ENCODE data around the gene SARDH. TPM values are rescaled to one million over a fixed set of nuclear protein-coding genes. Genes with fewer than 3 reads are reported as not detected.

SARDH gene
- total RNA-seq, 1 experiment from 2014 or later: 5.3 TPM

DNA sequence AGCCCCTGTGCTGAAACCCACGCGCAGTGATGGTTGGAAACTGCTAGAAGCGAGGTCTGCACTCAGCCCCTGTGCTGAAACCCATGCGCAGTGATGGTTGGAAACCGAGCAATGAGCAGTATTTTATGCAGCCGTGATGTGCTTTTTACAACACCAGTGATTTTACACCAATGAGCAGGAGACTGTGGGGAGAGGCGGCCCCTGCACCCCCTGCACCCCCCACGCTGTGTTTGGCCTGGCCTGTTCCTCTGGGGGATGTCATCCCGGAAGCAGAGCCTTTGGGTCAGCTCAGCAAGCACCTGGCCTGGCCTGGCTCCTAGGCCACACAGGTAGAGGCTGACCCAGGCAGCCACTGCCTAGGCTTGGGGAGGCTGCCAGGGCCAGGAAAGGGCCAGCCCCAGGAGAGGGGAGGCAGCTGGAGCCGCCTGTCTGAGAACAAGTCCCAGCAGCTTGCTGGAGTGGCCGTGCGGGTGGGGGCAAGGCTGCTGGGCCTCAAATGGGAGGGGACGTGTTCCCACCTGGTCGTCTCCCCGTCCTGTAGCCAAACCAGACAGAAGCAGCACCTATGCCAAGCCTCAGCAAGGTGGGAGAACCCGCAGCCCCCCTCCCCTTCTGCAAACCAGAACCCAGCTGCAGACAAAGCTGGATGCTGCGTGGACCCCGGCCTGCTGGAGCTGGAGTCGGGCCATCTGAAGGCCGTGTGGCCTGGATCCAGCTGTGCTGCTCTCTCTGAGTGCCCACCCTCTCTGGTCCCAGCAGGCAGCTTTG lies 55.1 kb downstream of the SARDH start:
- H3K9me3 Mint-ChIP-seq: no peaks in the 10 kb centered on the region
- H3K27me3 Mint-ChIP-seq (ENCODE audit: low read depth): no peaks in the 10 kb centered on the region; the same call in 1 of the 2 replicates
- no peak overlapping the region for H2BK20ac ChIP-seq (ENCODE audit: low read depth, low read length, poor library complexity, severe bottlenecking)
- no peak overlapping the region for H3K4me2 ChIP-seq (ENCODE audit: insufficient read depth, insufficient read length, low read length)
- no peak overlapping the region for H3K4me3 Mint-ChIP-seq
- no peak overlapping the region for H3K23ac ChIP-seq (ENCODE audit: insufficient read length, low read depth, low read length)
- no peak overlapping the region for H4K91ac ChIP-seq (ENCODE audit: insufficient read length, low read depth, low read length)
- no peaks in the 10 kb centered on the region for H3K9me3 ChIP-seq (ENCODE audit: control insufficient read depth, low read depth, low read length)
- no CpG with 5 or more reads among the region's 20 CpGs for WGBS (ENCODE audit: extremely low coverage, insufficient read length, low lambda C conversion rate)
- H3K56ac ChIP-seq (ENCODE audit: insufficient read length, low read depth, low read length): no peak overlapping the region
- no peaks in the 10 kb centered on the region for H3K36me3 Mint-ChIP-seq (ENCODE audit: insufficient read depth in 1 of 3, low read depth in 3 of 3)
- H3K27me3 ChIP-seq (ENCODE audit: insufficient read depth, low read length): no peaks in the 10 kb centered on the region
- H3K79me2 ChIP-seq (ENCODE audit: insufficient read depth, low read length): no peaks in the 10 kb centered on the region
- no peak overlapping the region for H2AK5ac ChIP-seq (ENCODE audit: insufficient read length, low read length)
- H3K9ac ChIP-seq (ENCODE audit: extremely low read depth, insufficient read length, low read length): no peak overlapping the region
- no peak overlapping the region for H2AFZ ChIP-seq (ENCODE audit: low read length)
- no peak overlapping the region for H4K8ac ChIP-seq (replicated peaks; ENCODE audit: insufficient read length, low read depth, low read length)
- no peak overlapping the region for H4K5ac ChIP-seq (ENCODE audit: insufficient read length, low read depth, low read length)
- H3K27ac Mint-ChIP-seq: no peak overlapping the region
- H3K14ac ChIP-seq (ENCODE audit: insufficient read depth, low read length): 0 out of 2 replicates have a peak overlapping the region, but pooled peaks have one; percentile 50
- no peak overlapping the region for H3K4ac ChIP-seq (ENCODE audit: low read depth, low read length)
- H4K20me1 ChIP-seq (ENCODE audit: control insufficient read depth, insufficient read depth, insufficient read length): no peaks in the 10 kb centered on the region
- H3K4me1 ChIP-seq (ENCODE audit: insufficient read depth, low read length): no peaks in the 10 kb centered on the region
- H3K79me1 ChIP-seq (ENCODE audit: insufficient read depth, low read depth, low read length, poor library complexity, severe bottlenecking): no peaks in the 10 kb centered on the region
- no peak overlapping the region for H3T11ph ChIP-seq (ENCODE audit: low read length)
- H2BK5ac ChIP-seq (ENCODE audit: insufficient read length, low read length): no peak overlapping the region
- no peak overlapping the region for H2BK12ac ChIP-seq (ENCODE audit: insufficient read length, low read depth, low read length)
- no peak overlapping the region for H3K27ac ChIP-seq (ENCODE audit: insufficient read length, low read depth, low read length)
- no peak for DNase-seq
- TF ChIP-seq, protein P1, sequence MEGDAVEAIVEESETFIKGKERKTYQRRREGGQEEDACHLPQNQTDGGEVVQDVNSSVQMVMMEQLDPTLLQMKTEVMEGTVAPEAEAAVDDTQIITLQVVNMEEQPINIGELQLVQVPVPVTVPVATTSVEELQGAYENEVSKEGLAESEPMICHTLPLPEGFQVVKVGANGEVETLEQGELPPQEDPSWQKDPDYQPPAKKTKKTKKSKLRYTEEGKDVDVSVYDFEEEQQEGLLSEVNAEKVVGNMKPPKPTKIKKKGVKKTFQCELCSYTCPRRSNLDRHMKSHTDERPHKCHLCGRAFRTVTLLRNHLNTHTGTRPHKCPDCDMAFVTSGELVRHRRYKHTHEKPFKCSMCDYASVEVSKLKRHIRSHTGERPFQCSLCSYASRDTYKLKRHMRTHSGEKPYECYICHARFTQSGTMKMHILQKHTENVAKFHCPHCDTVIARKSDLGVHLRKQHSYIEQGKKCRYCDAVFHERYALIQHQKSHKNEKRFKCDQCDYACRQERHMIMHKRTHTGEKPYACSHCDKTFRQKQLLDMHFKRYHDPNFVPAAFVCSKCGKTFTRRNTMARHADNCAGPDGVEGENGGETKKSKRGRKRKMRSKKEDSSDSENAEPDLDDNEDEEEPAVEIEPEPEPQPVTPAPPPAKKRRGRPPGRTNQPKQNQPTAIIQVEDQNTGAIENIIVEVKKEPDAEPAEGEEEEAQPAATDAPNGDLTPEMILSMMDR (conservative IDR thresholded peaks at IDR 0.05): no peak
- no peak overlapping the region for H3K18ac ChIP-seq (ENCODE audit: insufficient read length, low read depth, low read length)
- no peak overlapping the region for H2BK120ac ChIP-seq (ENCODE audit: low read depth, low read length, poor library complexity, severe bottlenecking)
- no peak overlapping the region for H2BK15ac ChIP-seq (ENCODE audit: low read depth, low read length)
- H3K23me2 ChIP-seq (ENCODE audit: insufficient read length, low read depth, low read length, poor library complexity, severe bottlenecking): peaks cover 2% of the 10 kb centered on the region
- H3K4me1 Mint-ChIP-seq: 0 out of 4 replicates have a peak, but pooled peaks cover 2 to 4% of the 10 kb centered on the region in 2 experiments

Data from H9 (cell line).